Adrenal gland (tissue), 12 donors: ENCODE measurements around the gene ATP6V0A4. TPM values are rescaled to one million over a fixed set of nuclear protein-coding genes. Genes with fewer than 3 reads are reported as not detected.
"Not testable (repeated sequence)": the region's sequence is repeated elsewhere in the genome, so short reads cannot be mapped to it uniquely, and the experiment has no call there.

Experiments
- DNase-seq, 7 donors: peaks; one replicate each; pipeline ENCODE4 v3.0.0-alpha.2; 2019 to 2020
- H3K27ac ChIP-seq, 5 donors: fragments of 200-600 bp; sonication (generic) in 4 of 5; 1 replicate in 3 of 5; 2 replicates in 2 of 5; pipeline versions ENCODE4 v1.5.1 to v1.8.0; 2016 to 2020; ENCODE audit warnings: mild to moderate bottlenecking in 1 of 5
- H3K27me3 ChIP-seq: fragments of 200-600 bp; 2 replicates; pipeline ENCODE4 v1.8.0; 2021
- H3K36me3 ChIP-seq, 2 donors: fragments of 200-600 bp; replicated peaks in 1 of 2; 1 replicate in 1 of 2; 2 replicates in 1 of 2; pipeline versions ENCODE4 v1.5.1 to v1.8.0; 2018 to 2022
- H3K4me1 ChIP-seq, 2 donors: fragments of 200-600 bp; replicated peaks in 1 of 2; 1 replicate in 1 of 2; 2 replicates in 1 of 2; pipeline versions ENCODE4 v1.5.1 to v1.8.0; 2018 to 2021
- H3K4me3 ChIP-seq, 4 donors: fragments of 200-600 bp; sonication (generic) in 3 of 4; one replicate each; pipeline ENCODE4 v1.5.1; 2016 to 2018
- H3K9me3 ChIP-seq, 3 donors: fragments of 200-600 bp; sonication (generic) in 1 of 3; replicated peaks in 1 of 3; 1 replicate in 2 of 3; 2 replicates in 1 of 3; pipeline versions ENCODE4 v1.5.1 to v1.8.0; 2016 to 2021
- CTCF ChIP-seq, 6 experiments: fragments of 450-650 bp in 4 of 6; fragments of 200-600 bp in 2 of 6; sonication (generic) in 1 of 6; IDR thresholded peaks; 1 replicate in 5 of 6; 2 replicates in 1 of 6; pipeline versions ENCODE4 v1.5.1 to v1.8.0; 2016 to 2021; ENCODE audit warnings: antibody characterized with exemption in 6 of 6, mild to moderate bottlenecking in 2 of 6, moderate library complexity in 1 of 6
- POLR2A ChIP-seq, 2 donors: fragments of 450-650 bp; IDR thresholded peaks; one replicate each; pipeline ENCODE4 v1.6.1; 2017; ENCODE audit warnings: antibody characterized with exemption in 2 of 2, mild to moderate bottlenecking in 2 of 2, moderate library complexity in 1 of 2
- WGBS, 4 donors: extraction: QIAGEN DNeasy Blood & Tissue Kit in 2 of 4; methylation state at CpG; one replicate each; pipeline versions ENCODE4 v1.1.5 to v1.1.7; 2013 to 2017; 5-methylcytosine and 5-hydroxymethylcytosine counted together
- intact Hi-C, 2 donors: fragments of 100-400 bp; cut with DNase I; formaldehyde crosslinking; loops; one replicate each; pipeline versions ENCODE4 v1.14.1 to v1.15.0; 2022 to 2023
- polyA plus RNA-seq, 3 donors: library from polyadenylated mRNA; stranded (reverse); fragments of 200-250 nt in 2 of 3; fragments of 350-450 nt in 1 of 3; fragmentation: Illumina TruSeq in 1 of 3; extraction: RNeasy Lipid Tissue Mini Kit (QIAGEN cat#74804) in 1 of 3; gene quantifications; one replicate each; pipeline ENCODE4 v1.2.3, GENCODE V29; 2013 to 2014
- total RNA-seq, 9 donors: library from RNA; depleted of rRNA in 4 of 9; stranded (reverse); fragments of >200 nt in 4 of 9; fragments of 120-200 nt in 1 of 9; fragmentation: NEBNext Ultra II Directional in 1 of 9; extraction: Animal tissue kit (Norgen Biotek cat#: 25700) in 1 of 9; gene quantifications; one replicate each; pipeline versions ENCODE4 v1.1.0 to v1.2.4, GENCODE V29; 2013 to 2023
- donor health status: healthy with polysubstance abuse.
- donor health status: Bipolar disorder and iron deficiency.
- donor health status: DM: yes; HTN: yes; CAD: no.
- donor health status: DM: no; HTN: no; CAD: no.
- donor health status: DM: no; HTN: no; CAD: no.
- donor health status: DM: yes; HTN: yes; CAD: no.

Gene ATP6V0A4
- total and polyA plus RNA-seq, 12 donors: 0.22 TPM; not detected in 11

GRCh38 chr7:138690495-138690894 lies 107.5 kb downstream of the ATP6V0A4 start:
- TF ChIP-seq CTCF (IDR thresholded peaks at IDR 0.05) (no peak), POLR2A (IDR thresholded peaks at IDR 0.05) (no peak)
- Histone ChIP-seq H3K4me3 (no peak overlapping the region), H3K9me3 (no peaks in the 10 kb centered on the region), H3K27ac (no peak overlapping the region), H3K27me3 (no peaks in the 10 kb centered on the region), H3K36me3 (no peaks in the 10 kb centered on the region), H3K4me1 (no peaks in the 10 kb centered on the region)
- intact Hi-C loops: no loop called here
- no peak for DNase-seq
- WGBS, 4 donors: 75 to 98% (median 92%) methylated on average over 2 of the region's 2 CpGs

- H3K4me1 ChIP-seq, H3K27ac ChIP-seq, H3K9me3 ChIP-seq, H3K4me3 ChIP-seq, intact Hi-C loops, H3K27me3 ChIP-seq, H3K36me3 ChIP-seq, DNase-seq: not testable (repeated sequence)
- 87 to 93% (median 88%) methylated on average over 6 of the region's 6 CpGs for WGBS, 4 donors
These were observed 110.0 kb downstream of the ATP6V0A4 start for GRCh38 chr7:138688037-138688436.

GRCh38 chr7:138684340-138684739 lies 113.7 kb downstream of the ATP6V0A4 start:
- Histone ChIP-seq H3K27me3 (no peaks in the 10 kb centered on the region), H3K4me3 (no peak overlapping the region), H3K4me1 (no peaks in the 10 kb centered on the region), H3K27ac (no peak overlapping the region), H3K36me3 (no peaks in the 10 kb centered on the region), H3K9me3 (no peaks in the 10 kb centered on the region)
- TF ChIP-seq POLR2A (IDR thresholded peaks at IDR 0.05) (no peak), CTCF (IDR thresholded peaks at IDR 0.05) (no peak)
- whole genome bisulfite sequencing, 4 donors: 49 to 67% (median 55%) methylated on average over 3 of the region's 3 CpGs
- DNase-seq: no peak
- intact Hi-C loops: no loop called here

GRCh38 chr7:138679793-138680192 lies 118.2 kb downstream of the ATP6V0A4 start:
- Histone ChIP-seq H3K36me3 (no peaks in the 10 kb centered on the region), H3K27ac (no peak overlapping the region), H3K4me1 (no peaks in the 10 kb centered on the region), H3K9me3 (no peaks in the 10 kb centered on the region), H3K27me3 (no peaks in the 10 kb centered on the region), H3K4me3 (no peak overlapping the region)
- DNase-seq: no peak
- WGBS, 4 donors: 60 to 74% (median 69%) methylated on average over 5 of the region's 5 CpGs
- TF ChIP-seq POLR2A (IDR thresholded peaks at IDR 0.05): no peak
- no peak for TF ChIP-seq CTCF (IDR thresholded peaks at IDR 0.05)
- intact Hi-C loops: no loop called here

GRCh38 chr7:138670594-138670993 lies 127.4 kb downstream of the ATP6V0A4 start:
- Histone ChIP-seq H3K27me3 (no peaks in the 10 kb centered on the region), H3K9me3 (no peaks in the 10 kb centered on the region), H3K4me1 (peaks cover 8 to 12% of the 10 kb centered on the region in 2 donors), H3K4me3 (no peak overlapping the region), H3K36me3 (no peaks in the 10 kb centered on the region), H3K27ac (no peak overlapping the region)
- DNase-seq: no peak
- intact Hi-C loops: no loop called here
- no peak for TF ChIP-seq CTCF (IDR thresholded peaks at IDR 0.05)
- no peak for TF ChIP-seq POLR2A (IDR thresholded peaks at IDR 0.05)
